Femur (tissue), 1 donor: ENCODE measurements around the gene GRIP1.

ENCODE experiments used
- DNase-seq: peaks from one replicate; pipeline ENCODE4 v3.0.0-alpha.2; 2017

The GRIP1 gene

DNA sequence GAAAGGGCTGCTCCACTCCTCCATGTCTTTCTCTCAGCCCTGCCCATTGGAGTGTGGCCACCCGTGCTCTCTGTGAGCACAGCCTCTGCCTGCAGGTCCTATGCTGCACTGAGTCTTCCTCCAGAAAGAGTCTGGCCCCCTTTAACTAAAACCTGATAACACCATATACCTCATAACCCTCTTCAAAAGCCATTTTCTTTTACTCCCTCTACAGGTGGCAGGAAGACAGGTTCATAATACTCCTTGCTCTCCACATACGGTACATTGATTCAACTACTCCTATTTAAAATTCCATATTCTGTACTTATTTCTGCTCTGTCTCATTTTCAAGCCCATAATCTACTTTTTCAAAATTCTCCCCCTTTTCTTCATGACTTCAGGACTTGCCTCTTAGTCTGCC is 232.6 kb downstream of the GRIP1 start:
- no peak for DNase-seq

DNA sequence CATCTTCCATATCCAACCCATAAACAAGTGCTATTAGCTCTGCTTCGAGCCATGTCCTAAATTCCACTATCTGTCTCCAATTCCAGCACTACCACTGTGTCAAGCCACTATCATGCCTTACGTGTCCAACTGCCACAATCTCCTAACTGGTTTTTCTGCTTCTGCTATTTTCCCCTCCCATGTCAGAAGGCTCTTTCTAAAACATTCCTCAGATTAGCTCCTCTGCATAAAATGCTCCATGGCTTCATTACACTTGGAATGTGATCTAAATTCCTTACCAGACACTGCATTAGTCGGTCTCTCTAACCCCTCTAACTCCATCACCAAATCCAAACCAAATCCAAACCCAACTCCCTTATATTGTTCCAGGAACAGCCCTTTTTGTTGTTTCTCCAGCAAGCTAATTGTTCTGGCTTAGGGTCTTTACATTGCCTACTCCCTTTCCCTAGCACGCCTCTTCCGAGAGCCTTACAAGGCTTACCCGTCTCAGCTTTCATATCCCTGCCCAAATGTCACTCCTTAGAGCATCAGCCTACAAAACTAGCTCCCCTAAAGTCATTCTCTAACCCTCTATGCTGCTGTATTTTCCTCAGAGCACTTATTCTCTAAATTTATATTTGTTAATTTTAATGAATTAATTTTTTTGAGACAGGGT is 236.8 kb downstream of the GRIP1 start:
- DNase-seq: no peak

DNA sequence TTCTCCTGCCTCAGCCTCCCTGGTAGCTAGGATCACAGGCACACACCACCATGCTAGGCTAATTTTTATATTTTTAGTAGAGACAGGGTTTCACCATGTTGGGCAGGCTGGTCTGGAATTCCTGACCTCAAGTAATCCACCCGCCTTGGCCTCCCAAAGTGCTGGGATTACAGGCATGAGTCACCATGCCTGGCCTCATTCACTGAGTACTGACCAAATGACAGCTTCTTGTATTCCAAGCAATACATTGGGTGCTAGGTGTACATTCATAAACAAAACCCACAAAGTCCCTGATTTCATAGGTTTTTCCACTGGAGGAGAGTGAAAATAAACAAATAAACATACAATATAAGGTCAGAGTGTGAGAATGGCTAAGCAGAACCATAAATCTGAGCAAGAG is 240.3 kb downstream of the GRIP1 start:
- no peak for DNase-seq

DNA sequence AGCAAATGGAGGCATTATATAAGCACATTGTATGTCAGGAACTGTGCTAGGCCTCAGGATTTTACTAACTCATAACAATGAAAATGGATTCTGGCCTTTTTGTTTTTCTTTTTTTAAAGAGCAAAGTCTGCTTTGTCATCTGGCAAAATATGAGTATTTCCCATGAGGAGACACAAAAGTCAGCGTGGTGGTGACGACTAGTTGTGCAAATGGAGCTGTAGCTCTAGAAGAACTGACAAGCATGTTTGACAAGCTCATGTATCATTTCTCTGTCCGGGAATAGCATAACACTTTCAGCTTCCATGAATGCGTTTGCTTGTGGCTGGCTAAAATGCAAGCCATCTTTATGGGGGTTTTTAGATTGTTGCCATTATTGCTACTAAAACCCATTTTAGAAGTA is 248.8 kb downstream of the GRIP1 start:
- DNase-seq: no peak

DNA sequence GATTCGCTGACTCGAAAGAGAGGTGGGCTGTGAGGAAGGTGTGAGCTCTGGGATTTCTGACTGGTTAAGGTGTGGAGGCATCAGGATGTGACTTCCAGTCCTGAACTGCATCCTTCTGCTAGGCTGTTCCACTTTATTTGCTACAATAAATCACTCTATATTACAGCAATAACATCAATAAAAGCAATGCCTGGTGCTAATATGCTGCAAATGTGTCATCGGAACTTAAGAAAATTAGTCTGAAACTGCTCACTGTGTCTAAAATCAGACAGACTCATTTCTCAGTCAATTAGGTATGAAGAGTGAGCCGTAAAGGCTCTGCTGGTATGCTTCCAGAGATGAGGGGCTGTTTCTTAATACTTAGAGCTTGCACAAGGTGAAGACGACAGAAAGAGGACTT is 250.0 kb downstream of the GRIP1 start:
- DNase-seq: no peak

DNA sequence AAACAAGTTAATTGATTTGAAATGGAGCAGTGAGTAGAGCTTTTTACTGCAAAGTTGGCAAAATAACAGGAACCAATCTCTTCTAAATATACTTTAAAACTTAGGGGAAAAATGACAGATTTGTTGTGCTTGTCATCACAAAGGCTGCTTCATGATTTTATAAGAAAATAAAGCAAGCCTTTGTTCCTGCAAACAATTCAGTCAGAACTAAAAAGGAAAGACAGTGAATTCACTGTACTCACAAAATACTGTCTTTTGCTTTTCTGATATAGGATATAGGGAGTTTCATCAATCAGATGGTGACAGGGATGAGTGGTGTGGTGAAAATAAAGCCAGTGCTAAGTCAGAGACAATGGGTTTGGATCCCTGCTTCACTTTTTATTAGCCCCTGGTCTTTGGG is 250.6 kb downstream of the GRIP1 start:
- DNase-seq: no peak

DNA sequence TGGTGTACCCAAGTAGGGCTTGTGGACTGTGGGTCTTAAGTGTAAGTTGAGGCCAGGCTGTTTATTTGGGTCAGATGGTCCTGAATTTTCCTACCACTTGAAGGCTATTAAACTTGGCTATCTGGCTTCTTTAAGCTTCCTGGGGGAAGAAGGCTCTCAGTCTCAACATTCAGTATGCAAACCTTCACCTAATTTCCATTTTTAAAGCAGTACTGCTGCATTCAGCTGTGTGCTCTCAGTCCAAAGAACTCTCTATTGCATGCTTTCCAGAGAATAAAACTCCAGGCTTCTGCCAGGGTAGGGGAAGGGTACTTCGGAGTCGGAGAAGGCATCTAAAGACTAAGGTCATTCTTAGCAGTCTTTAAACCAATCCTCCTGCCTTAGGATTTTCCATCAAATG is 252.2 kb downstream of the GRIP1 start:
- DNase-seq: no peak

DNA sequence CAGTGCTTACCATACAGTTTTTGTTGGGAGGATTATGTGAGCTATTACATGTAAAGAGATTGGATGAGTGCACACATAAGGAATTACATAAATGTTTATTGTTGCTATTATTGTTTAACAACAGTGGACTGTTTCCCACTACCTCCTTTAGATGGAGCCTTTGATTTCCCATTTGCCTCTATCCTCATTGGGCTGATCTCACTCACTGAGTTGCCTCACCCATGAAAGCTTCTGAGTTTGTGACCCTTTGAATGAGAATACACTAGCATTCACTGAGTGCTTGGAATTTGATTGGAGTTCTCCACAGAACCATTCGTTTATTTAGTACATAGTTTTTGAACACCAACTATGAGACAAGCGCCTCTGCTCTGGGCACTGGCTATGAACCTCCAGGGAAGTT is 255.6 kb downstream of the GRIP1 start:
- DNase-seq: no peak

DNA sequence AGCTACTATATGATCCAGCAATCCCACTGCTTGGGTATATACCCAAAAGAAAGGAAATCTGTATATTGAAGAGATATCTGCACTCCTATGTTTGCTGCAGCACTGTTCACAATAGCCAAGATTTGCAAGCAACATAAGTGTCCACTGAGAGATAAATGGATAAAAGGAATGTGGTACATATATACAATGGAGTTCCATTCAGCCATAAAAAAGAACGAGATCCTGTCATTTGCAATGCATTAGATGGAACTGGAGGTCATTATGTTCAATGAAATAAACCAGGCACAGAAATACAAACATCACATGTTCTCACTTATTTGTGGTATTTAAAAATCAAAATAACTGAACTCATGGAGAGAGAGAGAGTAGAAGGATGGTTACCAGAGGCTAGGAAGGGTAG is 260.0 kb downstream of the GRIP1 start:
- DNase-seq: no peak

DNA sequence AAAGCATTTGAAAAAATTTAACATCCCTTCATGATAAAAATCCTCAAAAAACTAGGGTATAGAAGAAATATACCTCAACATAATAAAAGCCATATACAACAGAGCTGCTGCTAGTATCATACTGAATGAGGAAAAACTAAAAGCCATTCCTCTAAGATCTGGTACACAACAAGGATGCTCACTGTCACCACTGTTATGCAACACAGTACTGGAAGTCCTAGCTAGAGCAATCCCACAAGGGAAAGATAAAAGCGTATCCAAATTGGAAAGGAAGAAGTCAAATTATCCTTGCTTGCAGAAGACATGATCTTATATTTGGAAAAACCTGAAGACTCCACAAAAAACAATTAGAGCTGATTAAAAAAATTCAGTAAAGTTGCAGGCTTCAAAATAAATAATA is 261.7 kb downstream of the GRIP1 start:
- DNase-seq: no peak

DNA sequence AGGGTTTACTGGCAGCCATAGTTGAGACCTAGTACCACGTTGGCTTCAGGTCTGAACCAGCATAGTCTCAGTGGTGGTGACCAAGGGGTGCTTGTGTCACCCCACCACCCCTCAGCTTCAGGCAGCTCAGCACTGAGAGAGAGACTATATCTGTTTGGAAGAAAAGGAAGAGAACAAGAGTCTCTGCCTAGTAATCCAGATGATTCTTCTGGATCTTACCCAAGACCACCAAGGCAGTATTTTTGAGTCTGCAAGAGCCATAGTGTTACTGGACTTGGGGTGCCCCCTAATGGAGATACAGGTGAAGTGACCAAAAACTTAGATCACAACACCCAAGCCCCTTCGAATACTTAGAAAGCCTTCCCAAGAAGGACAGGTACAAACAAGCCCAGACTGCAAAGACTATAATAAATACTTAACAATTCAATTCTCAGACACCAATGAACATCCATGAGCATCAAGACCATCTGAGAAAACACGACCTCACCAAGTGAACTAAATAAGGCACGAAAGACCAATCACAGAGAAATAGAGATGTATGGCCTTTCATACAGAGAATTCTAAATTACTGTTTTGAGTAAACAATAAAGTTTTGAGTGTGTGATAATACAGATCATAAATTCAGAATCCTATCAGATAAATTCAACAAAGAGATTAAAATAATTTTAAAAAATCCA is 269.5 kb downstream of the GRIP1 start:
- DNase-seq: peak; percentile 58

DNA sequence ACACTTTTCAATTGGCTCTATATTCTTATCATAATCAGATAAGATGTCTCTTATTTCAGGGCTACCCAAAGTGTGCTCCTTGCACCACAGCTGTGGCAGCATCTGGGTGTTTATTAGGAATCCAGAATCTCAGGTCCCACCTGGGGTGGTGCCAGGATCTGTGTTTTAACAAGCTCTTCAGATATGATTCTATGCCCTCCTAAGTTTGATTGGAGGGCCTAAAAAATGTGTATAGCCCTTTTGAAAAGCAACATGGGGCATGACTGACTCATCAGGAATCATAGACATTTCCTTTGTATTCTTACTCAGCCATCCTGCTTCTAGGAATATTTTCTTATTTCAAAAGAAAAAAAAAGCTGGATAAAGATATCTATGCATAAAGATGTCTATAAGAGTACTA is 273.5 kb downstream of the GRIP1 start:
- no peak for DNase-seq

DNA sequence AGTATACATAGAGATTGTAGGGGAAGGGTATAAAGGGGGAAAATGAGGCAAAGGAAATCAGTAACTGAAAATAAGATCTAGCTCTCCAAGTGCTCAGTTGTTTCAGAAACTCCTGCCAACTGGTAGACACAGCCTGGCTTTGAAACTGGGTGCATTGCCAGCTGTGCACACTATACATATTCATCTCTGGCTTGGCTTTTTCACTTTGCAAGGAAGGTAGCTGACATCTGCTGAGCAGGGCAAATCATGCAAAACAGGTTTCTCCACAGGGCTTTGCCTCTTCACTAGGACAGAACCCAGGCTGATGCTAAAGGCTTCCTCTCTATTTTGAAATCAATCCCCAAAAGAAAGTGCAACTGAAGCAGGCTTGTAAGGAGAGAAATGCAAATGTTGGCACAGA is 275.1 kb downstream of the GRIP1 start:
- peak; percentile 35 for DNase-seq

DNA sequence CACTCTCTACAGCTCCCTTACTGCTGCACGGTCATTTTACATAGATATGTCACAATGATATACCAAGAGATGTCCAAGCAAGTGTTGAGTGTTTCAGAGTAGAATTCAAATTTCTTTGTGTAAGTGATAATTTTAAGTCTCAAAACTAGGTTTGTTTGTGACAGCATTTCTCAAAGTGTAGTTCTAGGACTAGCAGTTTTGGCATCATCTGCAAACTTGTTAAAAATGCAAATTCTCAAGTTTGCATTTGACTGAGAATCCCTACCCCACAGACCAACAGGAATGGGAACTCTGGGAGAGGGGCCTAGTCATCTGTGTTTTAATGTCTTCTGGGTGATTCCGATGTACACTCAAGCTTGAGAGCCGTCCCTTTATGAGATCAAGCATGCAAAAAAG is 279.0 kb downstream of the GRIP1 start:
- DNase-seq: no peak

DNA sequence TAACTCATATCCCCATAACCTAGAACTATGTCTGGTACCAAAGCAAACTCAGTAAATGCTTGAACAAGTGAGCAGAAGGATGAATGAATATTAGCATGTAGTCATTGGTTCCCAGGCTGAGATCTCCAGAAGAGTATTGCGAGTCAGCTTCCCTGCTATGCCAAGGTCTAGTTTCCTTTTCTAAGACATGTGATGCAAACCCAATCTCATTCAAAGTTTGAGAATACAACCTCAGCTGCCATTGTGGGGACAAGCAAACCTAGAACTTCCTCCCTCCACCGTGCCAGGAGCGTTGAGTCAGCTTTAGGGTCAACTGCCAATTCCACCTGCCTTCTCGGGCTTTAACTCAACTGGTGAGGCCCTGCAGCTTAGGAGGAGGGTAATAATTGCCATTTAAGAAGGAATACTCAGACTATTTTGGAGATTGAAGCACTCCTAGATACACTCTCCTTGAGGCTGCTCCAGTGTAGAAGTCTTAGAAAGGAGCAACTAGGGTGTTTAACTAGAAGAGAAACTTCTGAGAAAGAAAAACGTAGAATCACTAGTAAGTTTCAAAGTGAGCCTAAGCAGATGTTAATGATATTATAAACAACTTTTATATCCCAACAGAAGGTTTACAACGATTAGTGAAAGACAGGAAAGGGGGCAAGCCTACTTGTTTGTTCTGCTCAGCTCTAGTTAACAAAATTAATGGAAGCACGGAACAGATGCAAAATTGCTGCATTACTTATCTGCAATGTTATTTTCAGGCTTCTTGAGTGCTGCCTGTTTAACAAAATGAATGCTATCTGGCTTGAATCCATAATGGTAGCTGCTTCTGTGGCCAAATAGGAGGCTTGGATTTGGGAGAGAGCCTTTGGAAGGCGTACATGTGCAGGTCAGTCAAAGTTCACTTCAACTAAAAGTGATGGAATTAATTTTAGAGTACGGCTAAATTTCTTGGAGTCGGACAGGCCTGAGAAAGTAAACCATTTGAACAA is 279.7 kb downstream of the GRIP1 start:
- no peak for DNase-seq

DNA sequence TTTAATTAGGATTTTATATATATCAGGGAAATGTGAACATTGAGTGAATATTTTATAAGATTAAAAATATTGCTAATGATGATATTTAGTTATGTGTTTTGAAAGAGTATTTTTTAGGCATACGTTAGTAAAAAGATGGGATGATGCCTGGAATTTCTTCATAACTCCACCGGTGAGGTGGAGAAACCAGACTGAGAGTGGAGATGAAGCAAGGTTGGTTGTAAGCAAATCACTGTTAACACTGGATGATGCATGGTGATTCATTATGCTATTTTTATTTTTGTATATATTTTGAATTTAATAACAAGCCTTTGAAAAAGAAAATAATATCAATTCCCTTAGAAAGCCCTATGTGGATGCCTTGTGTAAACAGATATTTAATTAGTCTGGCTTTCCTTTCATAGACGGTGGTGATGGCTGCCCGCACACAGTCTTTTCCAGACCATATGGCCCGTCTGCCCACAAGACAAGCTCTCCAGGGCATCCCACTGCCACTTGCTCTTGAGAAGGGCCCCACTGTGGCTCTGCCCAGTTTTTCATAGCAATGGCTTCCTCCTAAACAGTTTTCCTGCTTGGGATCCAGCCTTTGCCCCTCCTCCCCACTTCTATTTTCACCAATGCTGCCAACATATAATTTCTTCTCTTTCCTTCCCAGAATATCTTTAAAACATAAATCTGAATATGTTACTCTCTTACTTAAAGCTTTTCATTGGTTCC is 281.1 kb downstream of the GRIP1 start:
- no peak for DNase-seq

DNA sequence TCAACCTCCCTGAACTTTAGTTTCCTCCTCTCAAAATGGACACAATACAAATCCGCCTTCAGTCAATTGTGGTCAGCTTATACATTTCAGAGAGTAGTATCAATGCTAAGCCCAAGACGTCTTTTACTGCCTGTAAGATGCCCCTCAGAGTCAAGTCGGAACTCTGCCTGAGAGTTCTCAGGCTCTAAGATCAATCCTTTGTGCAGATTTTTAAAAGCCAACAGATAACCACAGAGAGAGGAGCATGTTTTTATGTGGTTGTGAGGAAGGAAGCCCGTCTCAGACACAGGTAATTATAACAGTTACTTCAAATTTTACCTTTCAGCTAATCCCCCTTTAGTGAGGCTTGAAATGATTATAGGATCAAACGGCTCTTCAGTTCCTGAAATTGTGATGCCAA is 285.0 kb downstream of the GRIP1 start:
- DNase-seq: no peak

DNA sequence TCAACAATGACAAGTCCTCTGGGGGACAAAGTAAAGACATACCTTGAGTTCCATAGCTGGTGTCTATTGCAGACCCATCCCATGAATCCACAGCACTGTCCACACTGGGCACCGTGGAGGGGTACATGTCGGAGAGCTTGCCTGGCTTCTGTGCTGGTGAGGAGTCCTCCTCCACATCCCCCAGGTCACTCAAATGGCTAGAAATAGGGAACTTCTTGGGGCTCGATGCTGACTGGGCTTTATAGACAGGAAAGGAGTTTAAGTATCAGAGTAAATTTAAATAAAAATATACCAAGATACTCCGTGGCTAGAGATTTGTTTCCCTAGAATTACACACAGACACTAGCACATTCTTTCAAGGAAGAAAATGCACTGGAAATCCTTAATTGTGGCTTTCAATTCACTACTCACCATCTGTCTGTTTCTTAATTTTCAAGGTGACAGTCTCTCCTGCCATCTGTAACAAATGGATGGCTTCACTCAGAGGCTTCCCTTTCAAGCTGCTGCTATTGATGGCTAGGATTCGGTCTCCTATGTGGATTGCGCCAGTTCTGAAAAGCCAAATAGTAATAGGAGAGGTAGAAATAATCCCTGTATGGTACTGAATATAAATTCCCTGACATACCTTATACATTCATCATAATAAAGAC is 286.5 kb downstream of the GRIP1 start:
- no peak for DNase-seq

DNA sequence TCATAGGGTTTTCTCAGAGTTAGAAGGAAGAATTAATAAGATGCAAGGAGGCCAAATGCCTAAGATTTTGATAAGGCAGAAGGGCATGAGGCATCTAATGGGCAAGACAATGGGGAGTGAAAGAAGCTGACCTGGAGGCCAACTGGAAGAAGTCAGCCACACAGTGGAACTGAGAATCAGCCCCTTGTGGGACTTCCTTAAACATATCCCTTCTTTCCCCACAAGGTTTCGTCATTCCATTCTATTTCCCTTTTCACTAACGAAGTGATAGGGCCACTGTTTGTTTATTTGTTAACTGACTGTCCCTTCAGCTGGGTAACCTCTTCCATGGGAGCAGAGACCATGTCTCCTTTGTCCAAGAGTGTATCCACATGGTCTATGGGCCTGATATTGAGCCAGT is 290.4 kb downstream of the GRIP1 start:
- DNase-seq: no peak

DNA sequence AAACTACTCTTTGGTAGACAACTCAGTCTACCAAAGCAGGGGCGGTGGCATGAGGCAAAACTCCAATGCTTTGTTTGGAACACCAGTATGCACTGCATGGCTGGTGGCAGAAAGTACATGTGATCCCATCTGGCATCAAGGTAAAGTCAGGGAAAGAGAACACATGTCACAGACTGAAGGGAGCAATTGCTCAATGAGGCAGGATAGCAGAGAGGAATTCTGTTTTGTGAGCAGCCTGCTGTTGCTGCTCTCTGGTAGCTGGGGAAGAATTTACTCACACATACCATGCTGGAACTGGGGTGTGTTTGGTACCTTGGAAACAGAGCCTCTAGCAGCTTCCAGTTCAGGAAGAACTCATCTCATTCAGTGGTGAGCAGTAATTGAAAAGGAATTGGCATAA is 291.8 kb downstream of the GRIP1 start:
- DNase-seq: no peak

DNA sequence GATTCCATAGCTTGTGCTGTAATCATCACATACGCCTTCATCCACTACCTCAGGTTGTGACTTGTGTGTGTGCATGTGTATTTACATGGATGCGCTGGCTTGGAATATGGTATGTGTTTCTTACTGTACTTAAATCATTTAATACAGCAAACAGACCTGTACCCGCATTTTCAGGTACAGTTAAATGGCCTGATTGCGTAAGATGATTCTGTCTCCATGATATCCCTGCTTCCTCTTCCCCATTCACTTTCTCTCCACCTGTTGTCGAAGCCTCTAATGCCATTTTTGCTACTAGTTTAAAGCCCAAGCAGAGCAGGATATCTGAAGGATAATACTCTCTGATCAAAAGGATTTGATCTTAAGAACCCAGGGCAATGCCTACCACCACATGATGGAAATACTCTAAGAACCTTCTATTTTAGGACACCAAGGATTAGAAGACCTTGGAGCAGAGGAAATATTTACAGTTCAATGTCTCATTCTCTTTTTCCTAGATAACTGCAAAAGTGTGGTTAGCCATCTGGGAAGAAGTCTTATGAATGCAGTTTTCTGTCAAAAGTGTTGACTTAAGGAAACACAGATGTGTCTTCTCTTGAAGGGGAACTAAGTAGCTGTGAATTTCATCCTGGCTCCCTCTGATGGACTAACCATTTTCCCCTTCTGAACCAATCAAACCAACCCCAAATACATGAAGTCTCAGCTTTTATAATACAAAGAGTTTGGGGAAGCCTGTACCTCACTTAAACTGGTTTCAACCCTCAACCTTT is 297.9 kb downstream of the GRIP1 start:
- no peak for DNase-seq

DNA sequence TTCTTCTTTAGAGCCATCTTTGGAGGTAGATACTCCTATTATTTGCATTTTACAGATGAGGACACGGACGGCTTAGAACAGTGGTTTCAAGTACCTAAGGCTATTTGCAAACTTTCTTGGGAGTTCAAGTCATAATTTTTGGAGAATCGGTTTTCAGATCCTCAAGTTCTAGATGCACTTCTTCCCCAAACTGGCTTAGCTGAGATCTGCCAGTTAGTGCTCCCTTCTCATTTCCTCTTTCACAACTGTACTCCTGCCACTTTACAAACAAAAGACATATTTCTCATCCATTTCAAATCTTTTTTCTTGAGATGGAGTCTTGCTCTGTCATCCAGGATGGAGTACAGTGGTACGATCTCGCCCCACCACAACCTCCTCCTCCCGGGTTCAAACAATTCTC is 299.3 kb downstream of the GRIP1 start:
- no peak for DNase-seq
